H1 (cell line): Measurements from ENCODE around the gene PREX1. TPM values are rescaled to one million over a fixed set of nuclear protein-coding genes. Genes with fewer than 3 reads are reported as not detected.

Experiments used
- CTCF ChIA-PET: fragments of 300-600 bp; sonication (Branson Sonifier 250); formaldehyde crosslinking; loops from one replicate; lab custom pipeline; 2021; ENCODE audit not compliant: partially characterized antibody; lab: Charles Lee
- POLR2A ChIA-PET: fragments of 300-600 bp; sonication (Branson Sonifier 250); formaldehyde crosslinking; loops from one replicate; lab custom pipeline; 2021; ENCODE audit warnings: inconsistent platforms; ENCODE audit not compliant: partially characterized antibody; lab: Charles Lee
- DNase-seq, 2 experiments: peaks; one replicate each; pipeline versions ENCODE4 v3.0.0 to v3.0.0-alpha.2; 2010 to 2022; ENCODE audit warnings: low spot score in 2 of 2, low read depth in 1 of 2, mixed read lengths in 1 of 2
- FAIRE-seq: peaks from 2 replicates; lab custom pipeline; 2011; peaks lifted over from hg19 to GRCh38; lab: Jason Lieb, UNC
- H2AFZ ChIP-seq: 2 replicates; pipeline ENCODE4 v1.8.1; 2012; ENCODE audit warnings: low read length, inconsistent platforms
- H2AK5ac ChIP-seq: 2 replicates; pipeline ENCODE4 v1.6.1; 2013; ENCODE audit warnings: low read depth, low read length
- H2BK120ac ChIP-seq: replicated peaks from 2 replicates; pipeline ENCODE3; 2013; ENCODE audit warnings: low read depth, low read length, inconsistent platforms
- H2BK12ac ChIP-seq: 2 replicates; pipeline ENCODE4 v1.6.1; 2013; ENCODE audit warnings: low read depth, low read length
- H2BK15ac ChIP-seq: 2 replicates; pipeline ENCODE4 v1.6.1; 2013; ENCODE audit warnings: low read length
- H2BK20ac ChIP-seq: 2 replicates; pipeline ENCODE4 v1.6.1; 2013; ENCODE audit warnings: low read length
- H2BK5ac ChIP-seq: 2 replicates; pipeline ENCODE4 v1.6.1; 2013; ENCODE audit warnings: low read depth, low read length
- H3K14ac ChIP-seq: 2 replicates; pipeline ENCODE4 v1.6.1; 2013; ENCODE audit warnings: inconsistent platforms; ENCODE audit not compliant: insufficient read length
- H3K18ac ChIP-seq: 2 replicates; pipeline ENCODE4 v1.6.1; 2013; ENCODE audit warnings: low read length; ENCODE audit errors: extremely low read depth
- H3K23ac ChIP-seq: 2 replicates; pipeline ENCODE4 v1.6.1; 2013; ENCODE audit warnings: inconsistent platforms; ENCODE audit not compliant: insufficient read length
- H3K23me2 ChIP-seq: 2 replicates; pipeline ENCODE4 v1.6.1; 2013; ENCODE audit warnings: low read depth, low read length
- H3K27ac ChIP-seq: 2 replicates; pipeline ENCODE4 v1.6.1; 2011; ENCODE audit warnings: low read depth, low read length, inconsistent platforms
- H3K27me3 ChIP-seq, 4 experiments: replicated peaks in 1 of 4; 1 replicate in 1 of 4; 2 replicates in 3 of 4; pipeline versions ENCODE4 v1.6.1 to v1.8.1; 2011 to 2013; ENCODE audit warnings: low read length in 3 of 4, mild to moderate bottlenecking in 3 of 4, inconsistent platforms in 2 of 4, mixed read lengths in 2 of 4, moderate library complexity in 1 of 4; ENCODE audit not compliant: control insufficient read depth in 3 of 4, insufficient read depth in 3 of 4; ENCODE audit errors: extremely low read depth in 1 of 4
- H3K36me3 ChIP-seq, 4 experiments: 2 replicates each; pipeline versions ENCODE4 v1.6.1 to v1.8.1; 2011 to 2013; ENCODE audit warnings: mild to moderate bottlenecking in 4 of 4, low read length in 3 of 4, moderate library complexity in 2 of 4, control low read depth in 1 of 4, inconsistent platforms in 1 of 4; ENCODE audit not compliant: insufficient read depth in 4 of 4, control insufficient read depth in 2 of 4
- H3K4ac ChIP-seq: replicated peaks from 2 replicates; pipeline ENCODE3; 2013; ENCODE audit warnings: low read length, low read depth, mixed read lengths, inconsistent platforms; ENCODE audit not compliant: insufficient read length
- H3K4me1 ChIP-seq, 4 experiments: replicated peaks in 1 of 4; 1 replicate in 1 of 4; 2 replicates in 3 of 4; pipeline versions ENCODE4 v1.6.1 to v1.8.1; 2011 to 2013; ENCODE audit warnings: low read length in 3 of 4, inconsistent platforms in 2 of 4, mixed read lengths in 1 of 4; ENCODE audit not compliant: insufficient read depth in 4 of 4, control insufficient read depth in 3 of 4
- H3K4me2 ChIP-seq, 2 experiments: 2 replicates each; pipeline versions ENCODE4 v1.6.1 to v1.8.1; 2011 to 2013; ENCODE audit warnings: low read depth in 2 of 2, low read length in 2 of 2, control low read depth in 1 of 2, inconsistent platforms in 1 of 2, mild to moderate bottlenecking in 1 of 2; ENCODE audit not compliant: insufficient read depth in 1 of 2
- H3K4me3 ChIP-seq, 4 experiments: fragments of 200-600, 300-600 bp in 1 of 4; sonication (generic), shearing (Covaris generic), sonication (Bioruptor Twin) in 1 of 4; 2 replicates each; pipeline versions ENCODE4 v1.5.1 to v1.8.1; 2011 to 2016; ENCODE audit warnings: low read length in 4 of 4, low read depth in 3 of 4, control low read depth in 2 of 4, inconsistent platforms in 2 of 4, mild to moderate bottlenecking in 2 of 4, mixed read lengths in 1 of 4, moderate library complexity in 1 of 4; ENCODE audit not compliant: insufficient read depth in 2 of 4; ENCODE audit errors: extremely low read depth in 1 of 4
- H3K56ac ChIP-seq: replicated peaks from 2 replicates; pipeline ENCODE3; 2013; ENCODE audit warnings: low read depth, mild to moderate bottlenecking, mixed read lengths, low read length, inconsistent platforms; ENCODE audit not compliant: insufficient read length
- H3K79me1 ChIP-seq: 2 replicates; pipeline ENCODE4 v1.6.1; 2013; ENCODE audit warnings: low read depth, low read length, control low read depth
- H3K79me2 ChIP-seq, 2 experiments: 2 replicates each; pipeline versions ENCODE4 v1.6.1 to v1.8.1; 2012 to 2013; ENCODE audit warnings: low read length in 2 of 2, mild to moderate bottlenecking in 2 of 2, inconsistent platforms in 1 of 2; ENCODE audit not compliant: insufficient read depth in 2 of 2, control insufficient read depth in 1 of 2
- H3K9ac ChIP-seq, 4 experiments: replicated peaks in 1 of 4; 1 replicate in 1 of 4; 2 replicates in 3 of 4; pipeline versions ENCODE4 v1.6.1 to v1.8.1; 2011 to 2013; ENCODE audit warnings: low read depth in 3 of 4, low read length in 3 of 4, control low read depth in 2 of 4, mild to moderate bottlenecking in 2 of 4, moderate library complexity in 2 of 4, inconsistent platforms in 1 of 4; ENCODE audit errors: extremely low read depth in 1 of 4
- H3K9me3 ChIP-seq, 2 experiments: 2 replicates each; pipeline versions ENCODE4 v1.6.1 to v1.8.1; 2012 to 2013; ENCODE audit warnings: mild to moderate bottlenecking in 2 of 2, moderate library complexity in 2 of 2, control low read depth in 1 of 2, inconsistent platforms in 1 of 2, low read depth in 1 of 2, low read length in 1 of 2, mixed read lengths in 1 of 2; ENCODE audit not compliant: insufficient read depth in 2 of 2
- H4K20me1 ChIP-seq, 2 experiments: replicated peaks in 1 of 2; 2 replicates each; pipeline versions ENCODE3 to v1.8.1; 2011 to 2013; ENCODE audit warnings: inconsistent platforms in 2 of 2, low read length in 2 of 2, mild to moderate bottlenecking in 1 of 2; ENCODE audit not compliant: insufficient read depth in 2 of 2, control insufficient read depth in 1 of 2
- H4K5ac ChIP-seq: 2 replicates; pipeline ENCODE4 v1.6.1; 2013; ENCODE audit warnings: low read length, low read depth, mixed read lengths, inconsistent platforms; ENCODE audit not compliant: insufficient read length
- H4K8ac ChIP-seq: 2 replicates; pipeline ENCODE4 v1.8.0; 2013; ENCODE audit warnings: mild to moderate bottlenecking, moderate library complexity, low read length, inconsistent platforms; ENCODE audit not compliant: insufficient read depth; ENCODE audit errors: extremely low read depth
- H4K91ac ChIP-seq: replicated peaks from 2 replicates; pipeline ENCODE3; 2013; ENCODE audit warnings: low read length, mixed read lengths, inconsistent platforms; ENCODE audit not compliant: insufficient read length
- NRF1 ChIP-seq: IDR thresholded peaks from 2 replicates; pipeline ENCODE4 v1.6.1; 2011; ENCODE audit warnings: mild to moderate bottlenecking, low read depth, low read length, improper control_type of control experiment
- RNF2 ChIP-seq: fragments of 200-900, 300-1000 bp; sonication (generic); IDR thresholded peaks from 2 replicates; pipeline ENCODE4 v1.7.1; 2016; ENCODE audit warnings: borderline replicate concordance, low read depth, mild to moderate bottlenecking, antibody characterized with exemption, low read length; ENCODE audit not compliant: poor library complexity, severe bottlenecking; ENCODE audit errors: missing control alignments
- RXRA ChIP-seq: IDR thresholded peaks from 2 replicates; pipeline ENCODE4 v1.6.1; 2011; ENCODE audit warnings: low read depth, mild to moderate bottlenecking, low read length, moderate library complexity; ENCODE audit not compliant: insufficient read depth
- SIRT6 ChIP-seq: IDR thresholded peaks from one replicate; pipeline ENCODE4 v1.7.1; 2012; ENCODE audit warnings: low read length, inconsistent platforms
- SP4 ChIP-seq: IDR thresholded peaks from 2 replicates; pipeline ENCODE4 v1.6.1; 2012; ENCODE audit warnings: low read length, inconsistent platforms
- SUZ12 ChIP-seq: fragments of 200-600 bp; sonication (generic); IDR thresholded peaks from 2 replicates; pipeline ENCODE4 v1.6.1; 2012; ENCODE audit warnings: mild to moderate bottlenecking, inconsistent platforms, low read length, moderate library complexity, mixed read lengths
- TEAD4 ChIP-seq: IDR thresholded peaks from 2 replicates; pipeline ENCODE4 v1.6.1; 2012; ENCODE audit warnings: low read depth, low read length, inconsistent platforms, mixed read lengths
- WGBS, 2 experiments: shearing (Covaris generic) in 1 of 2; methylation state at CpG; one replicate each; pipeline versions ENCODE4 v1.1.6 to v1.1.7; 2013 to 2015; ENCODE audit warnings: low lambda C conversion rate in 2 of 2, mixed read lengths in 2 of 2, inconsistent platforms in 1 of 2, low coverage in 1 of 2, missing lambda C conversion rate in 1 of 2; ENCODE audit not compliant: insufficient replicate concordance in 2 of 2, insufficient coverage in 1 of 2, insufficient read length in 1 of 2; ENCODE audit errors: extremely low coverage in 1 of 2, missing lambda C conversion rate in 1 of 2; 5-methylcytosine and 5-hydroxymethylcytosine counted together
- polyA plus RNA-seq, 7 experiments: library from polyadenylated mRNA; depleted of rRNA in 3 of 7; stranded (reverse) in 5 of 7; unstranded in 2 of 7; fragments of >200 nt in 5 of 7; fragments of 200-250 nt in 2 of 7; gene quantifications; 1 replicate in 5 of 7; 2 replicates in 1 of 7; 4 replicates in 1 of 7; pipeline versions ENCODE4 v1.2.1 to v1.2.3, GENCODE V29; 2011 to 2013; ENCODE audit warnings: missing spikeins in 2 of 7, mixed read lengths in 2 of 7
- total RNA-seq: library from RNA; stranded (reverse); fragmentation: NEBNext Ultra II Directional; extraction: Animal tissue kit (Norgen Biotek cat#: 25700); gene quantifications from 2 replicates; pipeline ENCODE4 v1.2.1, GENCODE V29; 2021
- TF ChIP-seq, protein P1 (sequence below): IDR thresholded peaks from 2 replicates; pipeline ENCODE4 v1.6.1; 2011; ENCODE audit warnings: low read length, improper control_type of control experiment

The PREX1 gene
- total and polyA plus RNA-seq, 2 of the 8 experiments (the other 6 are each of a cell fraction or from before 2014, with no cell fraction given): 10.7 to 12.8 TPM

DNA sequence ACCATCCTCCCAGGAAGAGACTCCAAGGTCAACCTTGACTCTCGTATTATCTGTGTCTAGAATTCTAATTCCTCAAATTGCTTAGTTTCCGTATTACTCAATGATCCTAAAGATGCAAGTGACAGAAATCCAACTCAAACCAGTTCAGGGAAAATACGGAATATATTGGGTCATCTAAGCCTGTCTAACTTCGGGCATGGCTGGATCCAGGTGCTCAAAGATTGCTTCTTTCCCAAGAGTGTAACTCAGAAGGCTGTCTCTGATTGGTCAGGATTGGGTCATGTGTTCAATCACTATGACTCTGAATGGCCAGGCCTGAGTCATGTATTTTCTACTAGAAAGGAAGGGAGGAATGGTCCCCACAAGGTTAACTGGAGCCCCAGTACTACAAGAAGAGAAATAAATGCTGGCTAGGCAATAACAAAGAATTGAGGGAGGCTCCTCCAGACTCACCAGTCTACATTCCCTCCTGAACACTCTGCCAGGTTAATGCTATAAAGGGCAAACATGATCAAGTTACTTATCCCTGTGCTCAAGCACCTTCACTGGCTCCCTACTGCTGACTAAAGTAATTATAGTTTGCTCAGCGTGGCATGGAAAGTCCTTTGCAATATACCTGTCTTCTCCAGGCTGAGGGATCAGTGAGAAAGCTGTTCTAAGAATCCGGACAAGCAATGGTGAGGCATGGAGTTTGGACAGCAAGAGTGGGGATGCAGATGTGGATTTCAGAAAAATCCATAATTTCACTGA lies 15.4 kb upstream of the PREX1 start:
- no peak for FAIRE-seq
- no peak overlapping the region for H2BK5ac ChIP-seq
- ChIA-PET POLR2A (no interaction called here), CTCF (no interaction called here)
- 84% methylated on average over 6 of the region's 6 CpGs; no CpG with 5 or more reads in 1 of the 2 experiments for WGBS, 2 experiments
- H3K36me3 ChIP-seq: no peaks in the 10 kb centered on the region
- no peak overlapping the region for H3K23ac ChIP-seq
- no peak for DNase-seq
- no peak overlapping the region for H2BK12ac ChIP-seq
- H3K4me1 ChIP-seq: peaks cover 0 to 11% (median under 1%) of the 10 kb centered on the region in 4 experiments; a peak in 4 of 7 replicates
- no peak overlapping the region for H4K91ac ChIP-seq
- no peaks in the 10 kb centered on the region for H4K20me1 ChIP-seq
- H3K4me3 ChIP-seq: no peak overlapping the region
- no peak overlapping the region for H2AFZ ChIP-seq
- H3K27me3 ChIP-seq: 0 out of 7 replicates have a peak, but pooled peaks cover 0 to 2% (median 0%) of the 10 kb centered on the region in 4 experiments
- H3K9me3 ChIP-seq: no peaks in the 10 kb centered on the region
- H4K5ac ChIP-seq: no peak overlapping the region
- H3K79me2 ChIP-seq: no peaks in the 10 kb centered on the region
- H2AK5ac ChIP-seq: no peak overlapping the region
- H3K79me1 ChIP-seq: no peaks in the 10 kb centered on the region
- no peak overlapping the region for H3K4ac ChIP-seq
- H2BK120ac ChIP-seq: no peak overlapping the region
- no peak overlapping the region for H3K14ac ChIP-seq
- H4K8ac ChIP-seq: no peak overlapping the region
- no peak for TF ChIP-seq SUZ12
- no peak for TF ChIP-seq RXRA
- no peak for TF ChIP-seq TEAD4
- no peak for TF ChIP-seq SP4
- TF ChIP-seq RNF2: no peak
- TF ChIP-seq, protein P1, sequence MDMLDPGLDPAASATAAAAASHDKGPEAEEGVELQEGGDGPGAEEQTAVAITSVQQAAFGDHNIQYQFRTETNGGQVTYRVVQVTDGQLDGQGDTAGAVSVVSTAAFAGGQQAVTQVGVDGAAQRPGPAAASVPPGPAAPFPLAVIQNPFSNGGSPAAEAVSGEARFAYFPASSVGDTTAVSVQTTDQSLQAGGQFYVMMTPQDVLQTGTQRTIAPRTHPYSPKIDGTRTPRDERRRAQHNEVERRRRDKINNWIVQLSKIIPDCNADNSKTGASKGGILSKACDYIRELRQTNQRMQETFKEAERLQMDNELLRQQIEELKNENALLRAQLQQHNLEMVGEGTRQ: peak; percentile 65
- no peak for TF ChIP-seq NRF1
- TF ChIP-seq SIRT6: no peak
- no peak overlapping the region for H3K4me2 ChIP-seq
- no peaks in the 10 kb centered on the region for H3K23me2 ChIP-seq
- no peak overlapping the region for H3K9ac ChIP-seq
- no peak overlapping the region for H3K56ac ChIP-seq
- H2BK20ac ChIP-seq: no peak overlapping the region
- H2BK15ac ChIP-seq: no peak overlapping the region
- H3K27ac ChIP-seq: no peak overlapping the region
- no peak overlapping the region for H3K18ac ChIP-seq
